Measurements from ENCODE around the gene ZGPAT. TPM values are rescaled to one million over a fixed set of nuclear protein-coding genes. Genes with fewer than 3 reads are reported as not detected.
A peak's percentile ranks its signal among the peaks of the same experiment; 100 is the strongest.

Gene ZGPAT
- total and polyA plus RNA-seq, 10 of the 15 experiments (the other 5 are each of a cell fraction or from before 2014, with no cell fraction given): 0.58 to 52.9 (median 18.0) TPM

DNA sequence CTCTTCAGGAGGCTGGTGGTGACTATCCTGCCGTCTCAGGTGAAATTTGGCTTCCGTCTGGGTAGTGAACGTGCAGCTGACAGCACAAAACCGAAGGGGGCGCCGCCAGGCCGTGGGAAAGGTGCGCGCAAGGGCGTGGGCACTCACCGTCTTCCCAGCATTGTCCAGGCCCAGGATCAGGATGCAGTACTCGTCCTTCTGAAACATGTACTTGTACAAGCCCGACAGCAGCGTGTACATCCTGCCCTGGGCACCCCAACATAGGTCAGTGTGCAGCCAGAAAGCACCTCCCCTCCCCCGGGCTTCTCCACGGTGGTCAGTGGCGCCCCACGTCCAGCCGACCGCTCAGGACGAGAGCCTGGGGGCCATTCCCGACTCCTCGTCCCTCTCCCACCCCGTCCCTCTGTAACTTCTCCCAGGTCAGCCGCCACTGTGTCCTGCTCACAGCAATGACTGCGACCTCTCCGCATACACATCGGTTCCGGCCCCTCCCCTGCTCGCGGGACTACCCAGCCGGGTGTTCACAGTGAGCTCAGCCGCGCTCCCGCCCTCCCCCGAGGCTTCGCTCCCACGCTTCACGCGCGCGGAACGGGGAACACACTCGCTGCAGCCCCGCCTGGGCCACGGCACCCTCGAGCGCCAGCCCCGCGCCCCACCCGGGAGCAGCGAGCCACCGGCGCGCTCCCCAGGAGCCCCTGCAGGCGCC is 834 bp upstream of the ZGPAT start (continued):
- TF ChIP-seq, protein P1, sequence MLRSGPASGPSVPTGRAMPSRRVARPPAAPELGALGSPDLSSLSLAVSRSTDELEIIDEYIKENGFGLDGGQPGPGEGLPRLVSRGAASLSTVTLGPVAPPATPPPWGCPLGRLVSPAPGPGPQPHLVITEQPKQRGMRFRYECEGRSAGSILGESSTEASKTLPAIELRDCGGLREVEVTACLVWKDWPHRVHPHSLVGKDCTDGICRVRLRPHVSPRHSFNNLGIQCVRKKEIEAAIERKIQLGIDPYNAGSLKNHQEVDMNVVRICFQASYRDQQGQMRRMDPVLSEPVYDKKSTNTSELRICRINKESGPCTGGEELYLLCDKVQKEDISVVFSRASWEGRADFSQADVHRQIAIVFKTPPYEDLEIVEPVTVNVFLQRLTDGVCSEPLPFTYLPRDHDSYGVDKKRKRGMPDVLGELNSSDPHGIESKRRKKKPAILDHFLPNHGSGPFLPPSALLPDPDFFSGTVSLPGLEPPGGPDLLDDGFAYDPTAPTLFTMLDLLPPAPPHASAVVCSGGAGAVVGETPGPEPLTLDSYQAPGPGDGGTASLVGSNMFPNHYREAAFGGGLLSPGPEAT (IDR thresholded peaks at IDR 0.05; ENCODE audit: low read depth): 0 out of 2 replicates have a peak, but pooled peaks have one; percentile 40
- TF ChIP-seq, protein P2, sequence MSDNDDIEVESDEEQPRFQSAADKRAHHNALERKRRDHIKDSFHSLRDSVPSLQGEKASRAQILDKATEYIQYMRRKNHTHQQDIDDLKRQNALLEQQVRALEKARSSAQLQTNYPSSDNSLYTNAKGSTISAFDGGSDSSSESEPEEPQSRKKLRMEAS (IDR thresholded peaks at IDR 0.05; ENCODE audit: low read depth, low read length): no peak
- TF ChIP-seq RB1 (IDR thresholded peaks at IDR 0.05; ENCODE audit: borderline replicate concordance): no peak
- no peak for TF ChIP-seq SUZ12 (IDR thresholded peaks at IDR 0.05; ENCODE audit: unreplicated experiment)
- TF ChIP-seq SIX5 (IDR thresholded peaks at IDR 0.05; ENCODE audit: low read depth, low read length, severe bottlenecking): no peak
- no peak for TF ChIP-seq EZH2 (IDR thresholded peaks at IDR 0.05; ENCODE audit: borderline replicate concordance, control insufficient read depth, low read depth, low read length)
- TF ChIP-seq HCFC1 (IDR thresholded peaks at IDR 0.05; ENCODE audit: low read length): no peak

Data from GM12878 (cell line).